Measurements from ENCODE around the gene C2CD2. TPM values are rescaled to one million over a fixed set of nuclear protein-coding genes. Genes with fewer than 3 reads are reported as not detected.

The C2CD2 gene
- total RNA-seq, 2 experiments from 2014 or later = 4.5 to 5.9 TPM

DNA sequence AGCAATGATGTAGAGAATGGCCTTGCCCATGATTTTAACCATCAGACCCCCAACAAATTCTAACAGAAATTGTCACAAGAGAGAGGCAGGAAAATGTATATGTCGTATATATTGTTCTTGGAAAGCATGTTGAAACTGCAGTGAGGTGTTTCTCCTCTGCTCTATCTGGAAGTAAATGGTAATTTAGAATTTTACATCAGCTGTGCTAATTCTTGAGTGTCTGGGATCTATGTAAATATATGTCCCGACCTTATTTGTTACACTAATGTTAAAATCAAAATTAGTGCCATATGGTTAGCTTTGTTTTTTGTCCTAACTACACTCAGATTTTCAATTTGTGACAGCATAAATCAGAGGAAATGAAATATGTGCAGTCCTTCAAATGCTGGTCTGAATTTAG is 35.9 kb upstream of the C2CD2 start:
- Histone ChIP-seq H3K9me2 (ENCODE audit: insufficient read depth, low read length) (no peaks in the 10 kb centered on the region), H3K4me1 (ENCODE audit: insufficient read depth, low read length, poor library complexity, severe bottlenecking) (no peaks in the 10 kb centered on the region), H3K36me3 (ENCODE audit: insufficient read depth, low read length) (peaks cover 47% of the 10 kb centered on the region), H3K27ac (ENCODE audit: low read depth, low read length, poor library complexity, severe bottlenecking) (no peak overlapping the region), H4K20me1 (ENCODE audit: insufficient read depth, low read length) (no peaks in the 10 kb centered on the region), H3K4me2 (ENCODE audit: low read length) (no peak overlapping the region), H3K9me3 (ENCODE audit: low read length) (no peaks in the 10 kb centered on the region), H2AFZ (ENCODE audit: low read length) (no peak overlapping the region), H3K4me3 (ENCODE audit: low read depth, low read length, poor library complexity, severe bottlenecking) (no peak overlapping the region), H3K79me2 (ENCODE audit: insufficient read depth, low read depth, low read length) (no peaks in the 10 kb centered on the region)
- no peak for TF ChIP-seq EZH2phosphoT487 (IDR thresholded peaks at IDR 0.05; ENCODE audit: borderline replicate concordance, low read depth, low read length)
- TF ChIP-seq, protein P1, sequence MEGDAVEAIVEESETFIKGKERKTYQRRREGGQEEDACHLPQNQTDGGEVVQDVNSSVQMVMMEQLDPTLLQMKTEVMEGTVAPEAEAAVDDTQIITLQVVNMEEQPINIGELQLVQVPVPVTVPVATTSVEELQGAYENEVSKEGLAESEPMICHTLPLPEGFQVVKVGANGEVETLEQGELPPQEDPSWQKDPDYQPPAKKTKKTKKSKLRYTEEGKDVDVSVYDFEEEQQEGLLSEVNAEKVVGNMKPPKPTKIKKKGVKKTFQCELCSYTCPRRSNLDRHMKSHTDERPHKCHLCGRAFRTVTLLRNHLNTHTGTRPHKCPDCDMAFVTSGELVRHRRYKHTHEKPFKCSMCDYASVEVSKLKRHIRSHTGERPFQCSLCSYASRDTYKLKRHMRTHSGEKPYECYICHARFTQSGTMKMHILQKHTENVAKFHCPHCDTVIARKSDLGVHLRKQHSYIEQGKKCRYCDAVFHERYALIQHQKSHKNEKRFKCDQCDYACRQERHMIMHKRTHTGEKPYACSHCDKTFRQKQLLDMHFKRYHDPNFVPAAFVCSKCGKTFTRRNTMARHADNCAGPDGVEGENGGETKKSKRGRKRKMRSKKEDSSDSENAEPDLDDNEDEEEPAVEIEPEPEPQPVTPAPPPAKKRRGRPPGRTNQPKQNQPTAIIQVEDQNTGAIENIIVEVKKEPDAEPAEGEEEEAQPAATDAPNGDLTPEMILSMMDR (conservative IDR thresholded peaks at IDR 0.05; ENCODE audit: low read length) = no peak
- ChIA-PET CTCF (ENCODE audit: unreplicated experiment) (no interaction called here), POLR2A (no interaction called here)
- DNase-seq (ENCODE audit: low spot score) = no peak
- no TSS peak for BruUV-seq (replicated peaks)
- intact Hi-C loops (cut with micrococcal nuclease; ENCODE audit: unreplicated experiment) = no loop called here

DNA sequence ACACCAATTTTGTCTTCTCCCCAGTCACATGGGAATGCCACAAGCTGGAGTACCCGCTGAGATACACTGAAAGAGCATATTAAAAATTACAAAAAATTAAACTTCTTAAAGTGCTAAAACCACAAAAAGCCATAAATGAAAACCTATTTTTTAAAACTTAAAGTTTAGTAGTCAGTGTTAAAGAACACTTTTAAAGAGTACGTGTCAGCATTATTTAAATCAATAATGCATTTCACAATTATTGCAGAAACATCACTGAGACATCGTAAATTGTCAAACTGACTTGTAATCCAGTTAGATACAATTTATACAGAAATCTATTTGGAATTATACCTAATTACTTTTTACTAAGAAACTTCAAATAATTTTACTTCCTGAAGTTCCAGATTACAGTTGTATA is 33.5 kb upstream of the C2CD2 start:
- no peaks in the 10 kb centered on the region for H4K20me1 ChIP-seq (ENCODE audit: insufficient read depth, low read length)
- H3K9me3 ChIP-seq (ENCODE audit: low read length) = peaks cover 9% of the 10 kb centered on the region
- no peak overlapping the region for H3K4me2 ChIP-seq (ENCODE audit: low read length)
- BruUV-seq (replicated peaks) = no TSS peak
- TF ChIP-seq EZH2phosphoT487 (IDR thresholded peaks at IDR 0.05; ENCODE audit: borderline replicate concordance, low read depth, low read length) = no peak
- TF ChIP-seq, protein P1 (conservative IDR thresholded peaks at IDR 0.05; ENCODE audit: low read length) = no peak
- H3K4me3 ChIP-seq (ENCODE audit: low read depth, low read length, poor library complexity, severe bottlenecking) = no peak overlapping the region
- ChIA-PET POLR2A (no interaction called here), CTCF (ENCODE audit: unreplicated experiment) (no interaction called here)
- DNase-seq (ENCODE audit: low spot score) = no peak
- H3K36me3 ChIP-seq (ENCODE audit: insufficient read depth, low read length) = peaks cover 23% of the 10 kb centered on the region
- H3K9me2 ChIP-seq (ENCODE audit: insufficient read depth, low read length) = no peaks in the 10 kb centered on the region
- H3K4me1 ChIP-seq (ENCODE audit: insufficient read depth, low read length, poor library complexity, severe bottlenecking) = no peaks in the 10 kb centered on the region
- H2AFZ ChIP-seq (ENCODE audit: low read length) = no peak overlapping the region
- H3K79me2 ChIP-seq (ENCODE audit: insufficient read depth, low read depth, low read length) = no peaks in the 10 kb centered on the region
- intact Hi-C loops (cut with micrococcal nuclease; ENCODE audit: unreplicated experiment) = no loop called here
- no peak overlapping the region for H3K27ac ChIP-seq (ENCODE audit: low read depth, low read length, poor library complexity, severe bottlenecking)

DNA sequence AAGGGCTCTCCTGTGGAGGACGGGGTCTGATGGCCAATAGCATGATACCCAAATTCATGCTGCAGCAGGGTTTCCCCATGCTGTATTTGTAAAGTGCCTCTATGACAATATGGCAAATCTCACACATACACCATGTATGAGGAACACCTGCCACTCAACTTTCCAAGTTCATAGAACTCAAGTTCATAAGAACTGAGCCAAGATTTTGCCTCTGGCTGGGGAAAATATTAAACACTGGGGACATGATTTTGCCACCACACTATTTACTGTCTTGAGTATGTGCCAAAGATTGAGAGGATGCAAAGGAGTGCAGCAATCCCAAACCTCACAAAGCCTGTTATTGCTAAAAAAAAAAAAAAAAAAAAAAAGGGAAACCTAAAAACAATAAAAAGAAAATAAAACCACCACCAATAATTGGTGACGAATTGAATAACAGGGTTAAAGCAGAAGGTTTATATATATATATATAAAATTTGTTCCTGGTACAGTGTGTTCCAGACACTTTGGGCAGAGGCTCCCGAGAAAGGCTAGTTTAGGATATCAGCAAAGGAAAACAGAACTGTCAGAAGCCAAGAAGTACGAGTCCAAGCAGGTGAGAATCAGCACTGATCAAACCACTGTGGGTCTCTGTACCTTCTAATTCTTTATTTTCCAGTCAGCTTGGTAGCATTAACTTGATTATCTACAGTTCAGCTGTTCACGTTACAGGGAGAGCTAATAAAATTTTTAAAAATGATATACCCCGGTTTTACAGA is 32.0 kb upstream of the C2CD2 start:
- no peaks in the 10 kb centered on the region for H3K4me1 ChIP-seq (ENCODE audit: insufficient read depth, low read length, poor library complexity, severe bottlenecking)
- H3K4me3 ChIP-seq (ENCODE audit: low read depth, low read length, poor library complexity, severe bottlenecking) = no peak overlapping the region
- CTCF ChIA-PET (ENCODE audit: unreplicated experiment) = no interaction called here
- POLR2A ChIA-PET = interaction anchor here (0.7 to 1.2 kb wide), 2 partner anchors 10 to 13 kb away, joined by 3 to 7 read pairs; no protein-coding TSS in a partner anchor
- H3K9me2 ChIP-seq (ENCODE audit: insufficient read depth, low read length) = no peaks in the 10 kb centered on the region
- peaks cover 10% of the 10 kb centered on the region for H3K36me3 ChIP-seq (ENCODE audit: insufficient read depth, low read length)
- intact Hi-C loops (cut with micrococcal nuclease; ENCODE audit: unreplicated experiment) = no loop called here
- no peak overlapping the region for H3K4me2 ChIP-seq (ENCODE audit: low read length)
- no peak for TF ChIP-seq EZH2phosphoT487 (IDR thresholded peaks at IDR 0.05; ENCODE audit: borderline replicate concordance, low read depth, low read length)
- TF ChIP-seq, protein P1 (conservative IDR thresholded peaks at IDR 0.05; ENCODE audit: low read length) = no peak
- no TSS peak for BruUV-seq (replicated peaks)
- H2AFZ ChIP-seq (ENCODE audit: low read length) = no peak overlapping the region
- DNase-seq (ENCODE audit: low spot score) = no peak
- H3K9me3 ChIP-seq (ENCODE audit: low read length) = peaks cover 9% of the 10 kb centered on the region
- no peaks in the 10 kb centered on the region for H4K20me1 ChIP-seq (ENCODE audit: insufficient read depth, low read length)
- no peak overlapping the region for H3K27ac ChIP-seq (ENCODE audit: low read depth, low read length, poor library complexity, severe bottlenecking)
- no peaks in the 10 kb centered on the region for H3K79me2 ChIP-seq (ENCODE audit: insufficient read depth, low read depth, low read length)
